ENCODE measurements around the gene APBB2. TPM values are rescaled to one million over a fixed set of nuclear protein-coding genes. Genes with fewer than 3 reads are reported as not detected.

The APBB2 gene
- total RNA-seq, 1 donor = 75.8 TPM

GRCh38 chr4:41199788-41200187 lies 14.6 kb downstream of the APBB2 start:
- DNase-seq (ENCODE audit: low read depth) = no peak
- no peak for TF ChIP-seq CTCF (IDR thresholded peaks at IDR 0.05; ENCODE audit: insufficient read depth, low read length)

GRCh38 chr4:41197996-41198395 lies 16.3 kb downstream of the APBB2 start:
- TF ChIP-seq CTCF (IDR thresholded peaks at IDR 0.05; ENCODE audit: insufficient read depth, low read length) = no peak
- DNase-seq (ENCODE audit: low read depth) = no peak
- no peak overlapping the region for H3K4me3 ChIP-seq (ENCODE audit: low read depth, low read length)

More at GRCh38 chr4:41199788-41200187, 14.6 kb downstream of the APBB2 start:
- H3K4me3 ChIP-seq (ENCODE audit: low read depth, low read length) = no peak overlapping the region

GRCh38 chr4:41197495-41197894 lies 16.8 kb downstream of the APBB2 start:
- no peak for TF ChIP-seq CTCF (IDR thresholded peaks at IDR 0.05; ENCODE audit: insufficient read depth, low read length)
- H3K4me3 ChIP-seq (ENCODE audit: low read depth, low read length) = no peak overlapping the region
- no peak for DNase-seq (ENCODE audit: low read depth)

GRCh38 chr4:41196633-41197332 lies 17.6 kb downstream of the APBB2 start:
- H3K4me3 ChIP-seq (ENCODE audit: low read depth, low read length) = no peak overlapping the region
- no peak for DNase-seq (ENCODE audit: low read depth)
- no peak for TF ChIP-seq CTCF (IDR thresholded peaks at IDR 0.05; ENCODE audit: insufficient read depth, low read length)

GRCh38 chr4:41192136-41192535 lies 22.2 kb downstream of the APBB2 start:
- H3K4me3 ChIP-seq (ENCODE audit: low read depth, low read length) = no peak overlapping the region
- peak; percentile 67 for DNase-seq (ENCODE audit: low read depth)
- no peak for TF ChIP-seq CTCF (IDR thresholded peaks at IDR 0.05; ENCODE audit: insufficient read depth, low read length)

- no peak for DNase-seq (ENCODE audit: low read depth)
- H3K4me3 ChIP-seq (ENCODE audit: low read depth, low read length) = no peak overlapping the region
- no peak for TF ChIP-seq CTCF (IDR thresholded peaks at IDR 0.05; ENCODE audit: insufficient read depth, low read length)
Measured at GRCh38 chr4:41189666-41190065, 24.7 kb downstream of the APBB2 start.

- no peak for DNase-seq (ENCODE audit: low read depth)
- H3K4me3 ChIP-seq (ENCODE audit: low read depth, low read length) = no peak overlapping the region
- no peak for TF ChIP-seq CTCF (IDR thresholded peaks at IDR 0.05; ENCODE audit: insufficient read depth, low read length)
Measured at GRCh38 chr4:41189076-41189475, 25.3 kb downstream of the APBB2 start.

All from fibroblast of the aortic adventitia (primary cell).